ENCODE data around the gene TSPAN11.
A peak's percentile ranks its signal among the peaks of the same experiment; 100 is the strongest.

Gene TSPAN11

DNA sequence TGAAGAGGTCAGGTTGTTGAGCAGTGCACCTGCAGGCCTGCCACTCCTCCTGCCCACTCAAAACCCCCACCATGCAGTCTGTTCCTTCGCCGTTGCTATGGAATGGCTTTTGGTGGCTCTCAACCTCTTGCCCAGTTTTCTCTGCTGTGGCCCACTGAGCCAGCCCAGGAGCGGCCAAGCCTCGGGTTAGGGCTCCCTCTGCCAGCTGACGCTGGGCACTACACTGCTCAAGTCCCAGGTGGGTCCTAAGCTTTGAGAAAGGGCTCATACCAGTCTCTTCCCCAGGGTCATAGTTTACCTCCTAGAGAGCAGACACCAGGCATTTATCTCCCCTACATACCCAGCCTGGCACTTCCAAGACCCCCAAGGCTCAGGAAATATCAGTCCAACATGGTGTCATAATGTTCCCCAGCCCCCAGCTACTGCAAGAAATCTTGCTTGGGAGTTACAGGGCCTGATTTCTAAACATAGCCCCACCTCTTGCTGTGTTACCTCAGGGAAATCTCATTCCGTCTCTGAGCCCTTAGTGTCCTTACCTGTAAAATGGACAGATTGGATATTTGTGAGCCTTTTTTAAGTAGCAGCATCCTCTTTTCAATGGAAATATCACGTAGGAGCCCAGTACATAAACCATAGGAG lies 59.4 kb downstream of the TSPAN11 start:
- Histone ChIP-seq H3K79me2 (ENCODE audit: insufficient read depth, low read length) (no peaks in the 10 kb centered on the region), H3K9ac (ENCODE audit: low read length) (no peak overlapping the region), H3K9me2 (ENCODE audit: low read depth, low read length) (no peaks in the 10 kb centered on the region), H2AFZ (ENCODE audit: low read length) (no peak overlapping the region), H3K4me3 (ENCODE audit: low read depth, low read length, poor library complexity, severe bottlenecking) (no peak overlapping the region), H3K27me3 (ENCODE audit: insufficient read depth, low read length) (no peaks in the 10 kb centered on the region), H3K4me1 (ENCODE audit: insufficient read depth, low read length, severe bottlenecking) (peaks cover 72% of the 10 kb centered on the region), H3K36me3 (ENCODE audit: insufficient read depth, low read length) (no peaks in the 10 kb centered on the region), H3F3A (ENCODE audit: insufficient read depth, low read length) (no peaks in the 10 kb centered on the region), H3K4me2 (ENCODE audit: low read length) (no peak overlapping the region), H4K20me1 (ENCODE audit: insufficient read depth, low read length) (no peaks in the 10 kb centered on the region), H3K27ac (ENCODE audit: low read depth, low read length, poor library complexity, severe bottlenecking) (peak overlapping the region; percentile 41), H3K9me3 (ENCODE audit: low read length) (no peaks in the 10 kb centered on the region)
- TF ChIP-seq EZH2 (IDR thresholded peaks at IDR 0.05; ENCODE audit: borderline replicate concordance, low read length) = no peak
- peak; percentile 78 for TF ChIP-seq CTCF (IDR thresholded peaks at IDR 0.05; ENCODE audit: low read length)

DNA sequence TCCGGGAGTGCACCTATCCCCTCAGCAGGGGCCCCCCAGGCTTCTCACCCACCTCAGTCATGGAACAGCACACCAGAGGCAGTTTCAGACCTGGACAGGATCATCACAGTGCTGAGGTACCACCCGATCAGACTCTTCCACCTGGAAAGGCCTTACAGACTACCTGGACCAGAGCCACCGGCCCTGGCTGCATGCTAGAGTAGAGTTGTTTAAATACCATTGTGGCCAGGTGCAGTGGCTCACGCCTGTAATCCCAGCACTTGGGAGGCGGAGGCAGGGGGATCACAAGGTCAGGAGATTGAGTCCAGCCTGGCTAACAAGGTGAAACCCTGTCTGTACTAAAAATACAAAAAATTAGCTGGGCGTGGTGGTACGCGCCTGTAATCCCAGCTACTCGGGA lies 61.5 kb downstream of the TSPAN11 start:
- no peak overlapping the region for H3K4me2 ChIP-seq (ENCODE audit: low read length)
- no peaks in the 10 kb centered on the region for H3K9me2 ChIP-seq (ENCODE audit: low read depth, low read length)
- no peak overlapping the region for H3K4me3 ChIP-seq (ENCODE audit: low read depth, low read length, poor library complexity, severe bottlenecking)
- H3K9ac ChIP-seq (ENCODE audit: low read length) = no peak overlapping the region
- no peaks in the 10 kb centered on the region for H4K20me1 ChIP-seq (ENCODE audit: insufficient read depth, low read length)
- no peak overlapping the region for H2AFZ ChIP-seq (ENCODE audit: low read length)
- peak overlapping the region; percentile 53 for H3K27ac ChIP-seq (ENCODE audit: low read depth, low read length, poor library complexity, severe bottlenecking)
- H3K36me3 ChIP-seq (ENCODE audit: insufficient read depth, low read length) = no peaks in the 10 kb centered on the region
- no peaks in the 10 kb centered on the region for H3K27me3 ChIP-seq (ENCODE audit: insufficient read depth, low read length)
- H3F3A ChIP-seq (ENCODE audit: insufficient read depth, low read length) = no peaks in the 10 kb centered on the region
- no peaks in the 10 kb centered on the region for H3K79me2 ChIP-seq (ENCODE audit: insufficient read depth, low read length)
- peaks cover 51% of the 10 kb centered on the region for H3K4me1 ChIP-seq (ENCODE audit: insufficient read depth, low read length, severe bottlenecking)
- no peaks in the 10 kb centered on the region for H3K9me3 ChIP-seq (ENCODE audit: low read length)
- no peak for TF ChIP-seq CTCF (IDR thresholded peaks at IDR 0.05; ENCODE audit: low read length)
- no peak for TF ChIP-seq EZH2 (IDR thresholded peaks at IDR 0.05; ENCODE audit: borderline replicate concordance, low read length)

DNA sequence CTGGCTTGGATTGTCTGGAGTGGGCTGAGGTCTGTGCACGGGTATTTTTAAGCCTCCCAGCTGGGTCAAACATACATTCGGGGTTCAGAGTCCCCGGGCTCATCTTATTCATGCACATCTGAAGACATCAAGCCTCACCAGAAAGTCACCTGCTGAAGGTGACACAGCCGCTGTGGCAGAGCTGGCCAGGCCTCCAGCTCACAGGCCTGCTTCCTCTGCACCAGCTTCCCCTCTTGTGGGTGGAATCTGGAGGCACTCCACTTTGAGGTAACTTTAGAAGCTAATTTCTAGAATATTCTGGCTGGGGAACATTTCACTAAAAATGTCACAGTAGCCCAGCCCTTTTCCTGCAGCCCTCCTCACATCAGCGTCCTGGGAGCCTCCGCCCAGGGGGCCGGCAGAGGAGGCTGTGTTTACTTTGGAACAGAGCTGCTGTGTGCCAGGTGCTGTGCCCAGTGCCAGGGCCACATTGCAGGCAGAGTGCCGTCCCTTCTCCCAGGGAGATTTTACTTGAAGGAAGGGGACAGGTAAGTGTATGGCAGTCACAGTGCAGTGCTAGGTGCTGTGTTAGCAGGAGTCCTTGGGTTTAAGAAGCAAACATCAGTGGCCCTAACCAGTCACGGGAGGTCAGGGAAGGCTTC lies 62.2 kb downstream of the TSPAN11 start:
- Histone ChIP-seq H3K27me3 (ENCODE audit: insufficient read depth, low read length) (no peaks in the 10 kb centered on the region), H3K79me2 (ENCODE audit: insufficient read depth, low read length) (no peaks in the 10 kb centered on the region), H4K20me1 (ENCODE audit: insufficient read depth, low read length) (no peaks in the 10 kb centered on the region), H3K4me2 (ENCODE audit: low read length) (no peak overlapping the region), H3F3A (ENCODE audit: insufficient read depth, low read length) (no peaks in the 10 kb centered on the region), H3K9ac (ENCODE audit: low read length) (peak overlapping the region; percentile 3; the same call in 1 of the 2 replicates), H3K27ac (ENCODE audit: low read depth, low read length, poor library complexity, severe bottlenecking) (peak overlapping the region; percentile 53), H3K4me3 (ENCODE audit: low read depth, low read length, poor library complexity, severe bottlenecking) (no peak overlapping the region), H3K4me1 (ENCODE audit: insufficient read depth, low read length, severe bottlenecking) (peaks cover 46% of the 10 kb centered on the region), H2AFZ (ENCODE audit: low read length) (no peak overlapping the region), H3K36me3 (ENCODE audit: insufficient read depth, low read length) (no peaks in the 10 kb centered on the region), H3K9me2 (ENCODE audit: low read depth, low read length) (no peaks in the 10 kb centered on the region), H3K9me3 (ENCODE audit: low read length) (no peaks in the 10 kb centered on the region)
- TF ChIP-seq EZH2 (IDR thresholded peaks at IDR 0.05; ENCODE audit: borderline replicate concordance, low read length) (no peak), CTCF (IDR thresholded peaks at IDR 0.05; ENCODE audit: low read length) (no peak)

Measured in OCI-LY1 (cell line).